GM12892 (cell line): Measurements from ENCODE around the gene DNAJC11.

ENCODE experiments used
- POLR2A ChIP-seq: IDR thresholded peaks from 2 replicates; pipeline ENCODE4 v1.6.1; 2011; ENCODE audit warnings: low read depth, low read length, control low read depth
- POLR2AphosphoS5 ChIP-seq: IDR thresholded peaks from 2 replicates; pipeline ENCODE4 v1.6.1; 2011; ENCODE audit warnings: low read depth, low read length, control low read depth
- TAF1 ChIP-seq: IDR thresholded peaks from 2 replicates; pipeline ENCODE4 v1.6.1; 2011; ENCODE audit warnings: low read depth, mild to moderate bottlenecking, control low read depth, low read length, borderline replicate concordance

- TF ChIP-seq POLR2AphosphoS5, result no peak
- TF ChIP-seq TAF1, result no peak
- no peak for TF ChIP-seq POLR2A
Observed at GRCh38 chr1:6646499-6647148, 55.0 kb downstream of the DNAJC11 start.
